Measurements from ENCODE around the gene PTPRK.

GRCh38 chr6:127933852-127934840 is 586.3 kb downstream of the PTPRK start:
- no peak for TF ChIP-seq CTCF (IDR thresholded peaks at IDR 0.05)
- no peak for TF ChIP-seq POLR2A (IDR thresholded peaks at IDR 0.05)
